Neural progenitor cell (in vitro differentiated cells): ENCODE results near the gene IFIT2.

Experiments
- EZH2 ChIP-seq: fragments of 200-600 bp; sonication (generic); IDR thresholded peaks from 2 replicates; pipeline ENCODE4 v1.6.1; 2017; ENCODE audit warnings: antibody characterized with exemption, mild to moderate bottlenecking, moderate library complexity
- EZH2phosphoT487 ChIP-seq: fragments of 200-600 bp; sonication (generic); IDR thresholded peaks from 2 replicates; pipeline ENCODE4 v1.6.1; 2017; ENCODE audit warnings: antibody characterized with exemption
- TF ChIP-seq, protein P1 (sequence below): fragments of 200-600 bp; sonication (generic); IDR thresholded peaks from 2 replicates; pipeline ENCODE4 v1.5.1; 2017; ENCODE audit warnings: antibody characterized with exemption, mild to moderate bottlenecking

DNA sequence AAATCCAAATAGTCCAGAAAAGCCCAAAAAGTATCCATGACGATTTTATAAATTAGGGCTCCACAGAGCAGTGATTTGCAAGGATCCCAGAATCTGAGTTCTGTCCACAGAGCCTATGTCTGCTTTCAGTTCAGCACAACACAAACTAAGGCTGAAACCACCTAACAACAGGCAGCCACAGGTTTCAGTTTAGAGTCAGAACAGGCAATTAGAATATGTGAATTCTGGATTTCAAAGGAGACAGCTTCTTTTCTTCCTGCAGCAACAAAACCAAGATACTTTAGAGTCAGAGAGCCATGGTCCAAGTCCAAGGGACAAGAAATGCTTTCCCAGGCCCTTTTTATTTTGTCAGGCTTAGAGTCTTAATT, 49.5 kb downstream of the IFIT2 start:
- TF ChIP-seq, protein P1, sequence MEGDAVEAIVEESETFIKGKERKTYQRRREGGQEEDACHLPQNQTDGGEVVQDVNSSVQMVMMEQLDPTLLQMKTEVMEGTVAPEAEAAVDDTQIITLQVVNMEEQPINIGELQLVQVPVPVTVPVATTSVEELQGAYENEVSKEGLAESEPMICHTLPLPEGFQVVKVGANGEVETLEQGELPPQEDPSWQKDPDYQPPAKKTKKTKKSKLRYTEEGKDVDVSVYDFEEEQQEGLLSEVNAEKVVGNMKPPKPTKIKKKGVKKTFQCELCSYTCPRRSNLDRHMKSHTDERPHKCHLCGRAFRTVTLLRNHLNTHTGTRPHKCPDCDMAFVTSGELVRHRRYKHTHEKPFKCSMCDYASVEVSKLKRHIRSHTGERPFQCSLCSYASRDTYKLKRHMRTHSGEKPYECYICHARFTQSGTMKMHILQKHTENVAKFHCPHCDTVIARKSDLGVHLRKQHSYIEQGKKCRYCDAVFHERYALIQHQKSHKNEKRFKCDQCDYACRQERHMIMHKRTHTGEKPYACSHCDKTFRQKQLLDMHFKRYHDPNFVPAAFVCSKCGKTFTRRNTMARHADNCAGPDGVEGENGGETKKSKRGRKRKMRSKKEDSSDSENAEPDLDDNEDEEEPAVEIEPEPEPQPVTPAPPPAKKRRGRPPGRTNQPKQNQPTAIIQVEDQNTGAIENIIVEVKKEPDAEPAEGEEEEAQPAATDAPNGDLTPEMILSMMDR = no peak
- TF ChIP-seq EZH2 (no peak), EZH2phosphoT487 (no peak)
